ENCODE data around the gene GPATCH2L. TPM values are rescaled to one million over a fixed set of nuclear protein-coding genes. Genes with fewer than 3 reads are reported as not detected.

The GPATCH2L gene
- polyA plus RNA-seq, 1 experiment, result 29.5 TPM

- DNase-seq (ENCODE audit: low read depth, low spot score), result no peak
- TF ChIP-seq, protein P1, sequence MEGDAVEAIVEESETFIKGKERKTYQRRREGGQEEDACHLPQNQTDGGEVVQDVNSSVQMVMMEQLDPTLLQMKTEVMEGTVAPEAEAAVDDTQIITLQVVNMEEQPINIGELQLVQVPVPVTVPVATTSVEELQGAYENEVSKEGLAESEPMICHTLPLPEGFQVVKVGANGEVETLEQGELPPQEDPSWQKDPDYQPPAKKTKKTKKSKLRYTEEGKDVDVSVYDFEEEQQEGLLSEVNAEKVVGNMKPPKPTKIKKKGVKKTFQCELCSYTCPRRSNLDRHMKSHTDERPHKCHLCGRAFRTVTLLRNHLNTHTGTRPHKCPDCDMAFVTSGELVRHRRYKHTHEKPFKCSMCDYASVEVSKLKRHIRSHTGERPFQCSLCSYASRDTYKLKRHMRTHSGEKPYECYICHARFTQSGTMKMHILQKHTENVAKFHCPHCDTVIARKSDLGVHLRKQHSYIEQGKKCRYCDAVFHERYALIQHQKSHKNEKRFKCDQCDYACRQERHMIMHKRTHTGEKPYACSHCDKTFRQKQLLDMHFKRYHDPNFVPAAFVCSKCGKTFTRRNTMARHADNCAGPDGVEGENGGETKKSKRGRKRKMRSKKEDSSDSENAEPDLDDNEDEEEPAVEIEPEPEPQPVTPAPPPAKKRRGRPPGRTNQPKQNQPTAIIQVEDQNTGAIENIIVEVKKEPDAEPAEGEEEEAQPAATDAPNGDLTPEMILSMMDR (IDR thresholded peaks at IDR 0.05; ENCODE audit: low read depth, low read length), result no peak
- ChIA-PET POLR2A (no interaction called here), CTCF (interaction anchor here (1.1 kb wide), 1 partner anchor 144 kb away, joined by 3 read pairs; no protein-coding TSS in a partner anchor)
- H3K4me3 ChIP-seq (ENCODE audit: low read depth, low read length), result no peak overlapping the region
- H3K9me3 ChIP-seq (ENCODE audit: control insufficient read depth, insufficient read depth, low read length), result no peaks in the 10 kb centered on the region
- no peak overlapping the region for H3K27ac ChIP-seq (ENCODE audit: low read depth, low read length)
- H3K27me3 ChIP-seq (ENCODE audit: control insufficient read depth, insufficient read depth, low read length), result no peaks in the 10 kb centered on the region
Observed at GRCh38 chr14:76208340-76208739, 56.6 kb downstream of the GPATCH2L start.

- Histone ChIP-seq H3K9me3 (ENCODE audit: control insufficient read depth, insufficient read depth, low read length) (no peaks in the 10 kb centered on the region), H3K4me3 (ENCODE audit: low read depth, low read length) (no peak overlapping the region), H3K27ac (ENCODE audit: low read depth, low read length) (no peak overlapping the region), H3K27me3 (ENCODE audit: control insufficient read depth, insufficient read depth, low read length) (no peaks in the 10 kb centered on the region)
- TF ChIP-seq, protein P1 (IDR thresholded peaks at IDR 0.05; ENCODE audit: low read depth, low read length), result no peak
- no peak for DNase-seq (ENCODE audit: low read depth, low spot score)
- ChIA-PET POLR2A (no interaction called here), CTCF (no interaction called here)
Observed at GRCh38 chr14:76212242-76212641, 60.5 kb downstream of the GPATCH2L start.

GRCh38 chr14:76217179-76217578, 65.5 kb downstream of the GPATCH2L start:
- DNase-seq (ENCODE audit: low read depth, low spot score), result no peak
- no peaks in the 10 kb centered on the region for H3K27me3 ChIP-seq (ENCODE audit: control insufficient read depth, insufficient read depth, low read length)
- ChIA-PET POLR2A (no interaction called here), CTCF (interaction anchor here (1.1 kb wide), 1 partner anchor 507 kb away, joined by 3 read pairs; no protein-coding TSS in a partner anchor)
- no peak overlapping the region for H3K4me3 ChIP-seq (ENCODE audit: low read depth, low read length)
- TF ChIP-seq, protein P1 (IDR thresholded peaks at IDR 0.05; ENCODE audit: low read depth, low read length), result no peak
- no peak overlapping the region for H3K27ac ChIP-seq (ENCODE audit: low read depth, low read length)
- H3K9me3 ChIP-seq (ENCODE audit: control insufficient read depth, insufficient read depth, low read length), result no peaks in the 10 kb centered on the region

GRCh38 chr14:76218662-76219061, 66.9 kb downstream of the GPATCH2L start:
- Histone ChIP-seq H3K27me3 (ENCODE audit: control insufficient read depth, insufficient read depth, low read length) (no peaks in the 10 kb centered on the region), H3K27ac (ENCODE audit: low read depth, low read length) (no peak overlapping the region), H3K4me3 (ENCODE audit: low read depth, low read length) (no peak overlapping the region), H3K9me3 (ENCODE audit: control insufficient read depth, insufficient read depth, low read length) (no peaks in the 10 kb centered on the region)
- CTCF ChIA-PET, result no interaction called here
- no peak for DNase-seq (ENCODE audit: low read depth, low spot score)
- POLR2A ChIA-PET, result no interaction called here
- TF ChIP-seq, protein P1 (IDR thresholded peaks at IDR 0.05; ENCODE audit: low read depth, low read length), result no peak

GRCh38 chr14:76219873-76220272, 68.2 kb downstream of the GPATCH2L start:
- Histone ChIP-seq H3K27ac (ENCODE audit: low read depth, low read length) (no peak overlapping the region), H3K9me3 (ENCODE audit: control insufficient read depth, insufficient read depth, low read length) (no peaks in the 10 kb centered on the region), H3K4me3 (ENCODE audit: low read depth, low read length) (no peak overlapping the region), H3K27me3 (ENCODE audit: control insufficient read depth, insufficient read depth, low read length) (no peaks in the 10 kb centered on the region)
- ChIA-PET POLR2A (no interaction called here), CTCF (no interaction called here)
- no peak for DNase-seq (ENCODE audit: low read depth, low spot score)
- TF ChIP-seq, protein P1 (IDR thresholded peaks at IDR 0.05; ENCODE audit: low read depth, low read length), result no peak
